Measurements from ENCODE around the gene KRT85.
"Not testable (repeated sequence)": the region's sequence is repeated elsewhere in the genome, so short reads cannot be mapped to it uniquely, and the experiment has no call there.

The KRT85 gene

DNA sequence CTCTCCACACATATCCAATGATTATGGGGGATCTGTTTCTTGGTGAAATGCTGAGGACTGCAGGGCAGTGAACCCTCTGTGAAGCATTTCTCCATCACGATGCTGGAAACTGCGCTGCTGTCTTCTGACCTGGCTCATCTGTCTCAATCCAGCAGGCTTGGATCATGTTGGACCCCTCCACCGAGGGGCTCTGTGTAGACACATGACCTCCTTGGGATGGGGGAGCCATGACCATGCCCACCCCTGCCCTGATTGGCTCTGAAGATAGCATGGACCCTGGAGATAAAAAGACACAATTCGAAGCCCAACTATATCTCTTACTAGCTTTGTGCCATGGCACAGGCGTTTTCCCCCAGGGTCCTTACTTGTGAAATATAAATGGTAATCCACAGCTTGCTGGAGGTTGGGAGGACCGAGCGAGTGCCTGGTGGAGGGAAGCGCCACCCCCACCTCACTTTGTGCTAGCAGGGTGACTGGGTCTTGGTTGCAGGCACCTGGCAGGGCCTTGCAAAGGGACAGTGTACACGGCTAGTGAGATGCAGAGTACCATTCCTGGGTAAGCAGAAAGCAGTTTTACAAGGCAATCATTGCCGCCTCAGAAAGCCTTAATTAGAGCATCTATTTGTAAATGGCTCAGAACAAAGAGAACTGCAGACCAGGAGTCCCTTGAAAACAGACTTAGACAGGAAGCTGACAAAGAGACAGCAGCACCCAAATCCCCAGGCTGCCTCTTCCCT lies 43.7 kb downstream of the KRT85 start:
- no peak for DNase-seq (ENCODE audit: low read depth)

DNA sequence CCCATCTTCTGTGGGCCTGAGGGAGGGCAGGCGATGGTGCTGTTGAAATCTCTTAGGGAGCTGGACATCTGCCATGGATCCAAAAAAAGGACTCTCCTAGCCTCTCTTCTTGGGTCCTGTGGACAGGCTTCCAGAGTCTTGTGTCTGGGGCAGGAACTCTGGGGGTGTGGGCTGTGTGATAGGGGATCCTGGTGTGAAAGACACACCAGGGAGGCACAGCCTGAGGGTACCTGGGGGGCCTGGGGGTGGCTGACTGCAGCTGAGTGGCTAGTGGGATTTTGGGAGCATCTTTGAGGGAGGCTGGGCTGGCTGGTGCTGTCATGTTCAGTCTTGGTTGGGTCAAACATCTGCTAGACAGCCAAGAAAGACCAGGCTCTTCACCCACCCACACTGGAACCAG lies 44.3 kb downstream of the KRT85 start:
- DNase-seq (ENCODE audit: low read depth), result no peak

DNA sequence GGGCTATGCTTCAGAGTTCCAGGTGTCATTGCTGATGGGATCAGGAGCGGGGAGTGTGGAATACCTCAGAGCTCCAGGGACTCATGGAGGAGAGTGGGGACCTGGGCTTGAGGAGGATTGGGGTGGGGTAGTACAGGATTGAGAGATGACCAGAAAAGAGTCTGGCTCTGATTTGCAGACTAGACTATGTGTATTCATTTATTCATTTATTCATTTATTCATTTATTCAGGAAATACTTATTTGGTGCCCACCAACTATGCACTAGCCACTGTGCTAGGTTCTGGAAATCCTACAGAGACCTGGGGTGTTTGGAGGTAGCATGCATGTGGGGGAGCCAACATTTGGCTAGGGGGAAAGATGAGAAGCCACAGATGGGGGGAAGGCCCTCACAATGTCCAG lies 45.2 kb downstream of the KRT85 start:
- no peak for DNase-seq (ENCODE audit: low read depth)

DNA sequence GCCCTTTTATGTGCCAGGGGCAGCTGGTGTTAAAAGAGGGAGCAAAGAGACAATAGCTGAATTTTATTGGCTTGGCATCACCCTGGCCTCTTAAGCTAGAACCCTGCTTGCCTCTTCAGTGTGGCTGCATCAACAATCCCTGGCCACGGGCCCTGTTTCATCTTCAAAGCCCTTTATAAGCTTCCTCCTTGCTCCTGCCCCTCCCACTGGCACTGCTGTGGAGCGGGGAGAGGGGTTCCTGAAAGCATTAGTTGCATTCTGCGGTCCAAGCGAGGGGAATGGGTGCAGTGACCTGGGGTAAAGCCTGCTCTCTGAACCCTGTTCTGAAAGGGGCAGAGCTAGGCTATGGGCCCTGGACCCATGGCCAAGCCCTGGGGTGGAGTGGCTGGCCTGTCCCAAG lies 45.9 kb downstream of the KRT85 start:
- no peak for DNase-seq (ENCODE audit: low read depth)

DNA sequence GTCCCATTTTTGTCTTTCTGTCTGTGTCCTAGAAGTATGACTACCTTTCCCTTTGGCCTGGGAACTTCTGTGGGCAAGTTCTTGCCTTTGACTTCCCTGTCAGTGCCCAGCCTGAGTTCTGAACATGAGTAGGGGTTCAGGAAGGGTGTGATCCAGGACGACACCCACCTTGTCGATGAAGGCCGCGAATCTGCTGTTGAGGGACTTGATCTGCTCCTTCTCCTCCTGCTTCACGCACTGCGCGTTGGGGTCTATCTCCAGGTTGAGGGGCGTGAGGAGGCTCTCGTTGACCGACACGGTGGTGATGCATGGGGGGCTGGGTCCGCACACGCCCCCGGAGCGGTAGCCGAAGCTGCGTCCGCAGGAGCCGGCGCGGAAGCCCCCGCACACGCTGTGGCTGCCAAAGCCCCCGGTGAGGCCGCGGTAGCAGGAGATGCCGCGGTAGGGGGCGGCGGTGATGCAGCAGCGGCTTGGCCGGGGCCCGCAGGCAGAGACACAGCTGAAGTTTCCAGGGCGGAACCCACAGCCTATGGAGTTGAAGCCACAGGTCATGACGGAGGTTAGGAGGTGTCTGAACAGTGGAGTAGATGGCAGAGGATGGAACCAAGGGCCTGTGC lies 46.4 kb downstream of the KRT85 start, which contains the start of gene KRT83:
KRT83 (minus strand) TSS at position 615 of the 617 bp plus-strand sequence; CDS start at position 552, 63 bp downstream.
- DNase-seq (ENCODE audit: low read depth), result no peak

DNA sequence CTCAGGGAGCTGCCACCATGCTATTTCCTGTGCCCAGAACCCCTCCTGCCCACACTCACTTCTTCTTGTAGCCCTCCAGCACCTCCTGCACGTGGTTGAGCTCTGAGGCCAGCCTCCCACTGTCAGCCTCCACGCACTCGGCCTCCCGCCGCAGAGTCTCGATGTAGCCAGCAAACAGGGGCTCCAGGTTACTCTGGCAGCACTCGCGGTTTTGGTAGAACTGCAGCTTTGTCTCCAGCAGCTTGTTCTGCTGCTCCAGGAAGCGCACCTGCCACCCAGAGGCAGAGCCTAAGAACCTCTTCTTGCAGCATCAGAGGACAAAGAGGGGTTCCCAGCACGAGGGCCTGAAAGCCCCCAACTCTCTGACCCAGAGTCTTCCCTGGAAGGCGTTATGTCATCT lies 48.2 kb downstream of the KRT85 start:
- no peak for DNase-seq (ENCODE audit: low read depth)

DNA sequence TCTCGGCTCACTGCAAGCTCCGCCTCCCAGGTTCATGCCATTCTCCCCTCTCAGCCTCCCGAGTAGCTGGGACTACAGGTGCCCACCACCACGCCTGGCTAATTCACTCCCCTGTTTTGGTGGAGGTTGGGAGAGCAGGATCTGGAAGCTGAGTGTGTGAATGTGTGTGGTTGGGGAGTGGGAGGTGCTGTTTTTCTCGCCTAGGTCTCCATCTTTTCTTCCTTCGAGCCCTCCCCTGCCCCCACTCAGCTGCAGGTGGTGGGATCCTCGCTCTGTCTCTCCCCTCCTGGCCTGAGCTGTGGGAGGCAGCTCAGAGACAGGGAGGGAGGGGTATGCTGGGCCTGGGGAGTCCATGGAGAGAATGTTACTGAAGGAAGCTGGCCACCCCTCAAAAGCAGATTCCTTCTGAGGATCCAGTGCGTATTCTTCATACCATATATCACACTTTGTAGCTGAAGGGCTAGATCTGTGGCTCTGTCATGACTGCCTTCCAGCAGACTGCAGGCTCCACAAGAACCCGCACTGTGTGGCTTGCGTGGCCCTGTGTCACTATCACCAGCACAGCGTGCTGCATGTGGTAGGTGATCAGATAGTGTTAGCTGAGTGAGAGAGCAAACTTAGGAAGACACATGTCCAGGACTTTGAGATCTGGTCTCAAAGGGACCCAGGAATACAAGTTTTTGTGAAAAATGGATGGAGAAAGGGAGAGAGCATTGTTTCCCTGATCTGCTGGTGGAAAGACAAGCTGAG lies 48.9 kb downstream of the KRT85 start:
- DNase-seq (ENCODE audit: low read depth), result no peak

DNA sequence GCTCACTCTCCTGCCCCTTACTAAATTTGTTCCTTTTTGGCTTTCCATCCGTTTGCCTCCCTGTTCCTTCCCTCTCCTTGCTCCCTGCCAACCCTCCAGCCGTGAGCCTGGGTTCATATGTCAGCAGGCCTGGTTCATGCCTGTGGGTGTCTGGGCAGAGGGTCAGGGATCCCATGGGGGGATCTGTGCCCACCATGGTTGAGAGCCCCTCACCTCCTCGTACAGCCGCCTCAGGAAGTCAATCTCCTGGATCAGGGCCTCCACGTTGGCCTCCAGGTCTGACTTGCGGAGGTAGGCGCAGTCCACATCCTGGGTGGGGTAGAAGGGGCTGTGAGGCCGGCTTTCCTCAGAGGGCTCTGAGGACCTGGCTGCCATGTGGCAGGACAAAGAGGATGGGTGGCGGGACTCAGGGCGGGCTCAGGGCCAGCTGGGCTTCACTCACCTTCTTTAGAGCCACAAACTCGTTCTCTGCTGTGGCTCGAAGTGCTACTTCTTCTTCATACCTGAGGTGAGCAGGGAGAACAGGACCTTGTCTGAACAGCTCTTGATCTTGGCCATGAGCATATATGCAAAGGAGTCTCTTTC lies 49.7 kb downstream of the KRT85 start:
- DNase-seq (ENCODE audit: low read depth), result no peak

DNA sequence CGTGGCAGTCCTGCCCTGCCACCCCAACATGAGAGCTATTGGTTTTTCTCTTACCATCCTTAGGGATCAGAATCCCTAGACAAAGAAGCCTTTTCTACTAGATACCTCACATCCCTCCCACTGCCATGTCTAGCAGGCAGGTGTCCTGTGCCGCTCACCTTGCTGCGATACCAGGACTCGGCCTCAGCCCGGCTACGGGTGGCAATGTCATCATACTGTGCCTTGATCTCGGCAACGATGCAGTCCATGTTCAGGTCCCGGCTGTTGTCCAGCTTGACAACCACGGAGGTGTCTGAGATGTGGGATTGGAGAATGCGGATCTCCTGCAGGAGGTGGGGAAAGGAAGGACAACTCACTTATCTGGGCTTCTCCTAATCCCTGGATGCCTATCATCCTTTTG lies 50.6 kb downstream of the KRT85 start:
- DNase-seq (ENCODE audit: low read depth), result no peak

DNA sequence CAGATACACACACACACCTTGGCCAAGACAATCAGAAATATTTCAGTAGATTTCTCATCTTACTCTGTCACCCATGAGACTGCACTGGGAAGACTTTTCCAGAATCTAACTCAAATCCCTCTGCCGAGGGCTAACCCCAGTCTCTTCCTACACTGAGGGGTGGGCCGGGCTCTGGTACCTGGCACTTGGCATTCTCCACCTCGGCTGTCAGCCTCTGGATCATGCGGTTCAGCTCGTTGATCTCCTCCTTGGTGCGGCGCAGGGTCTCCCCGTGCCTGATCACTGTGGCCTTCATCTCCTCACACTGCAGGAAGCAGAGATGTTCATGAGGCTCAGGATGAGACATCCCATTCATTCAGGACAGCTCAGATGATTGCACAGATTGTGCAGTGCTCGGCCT lies 51.0 kb downstream of the KRT85 start:
- no peak for DNase-seq (ENCODE audit: low read depth)

DNA sequence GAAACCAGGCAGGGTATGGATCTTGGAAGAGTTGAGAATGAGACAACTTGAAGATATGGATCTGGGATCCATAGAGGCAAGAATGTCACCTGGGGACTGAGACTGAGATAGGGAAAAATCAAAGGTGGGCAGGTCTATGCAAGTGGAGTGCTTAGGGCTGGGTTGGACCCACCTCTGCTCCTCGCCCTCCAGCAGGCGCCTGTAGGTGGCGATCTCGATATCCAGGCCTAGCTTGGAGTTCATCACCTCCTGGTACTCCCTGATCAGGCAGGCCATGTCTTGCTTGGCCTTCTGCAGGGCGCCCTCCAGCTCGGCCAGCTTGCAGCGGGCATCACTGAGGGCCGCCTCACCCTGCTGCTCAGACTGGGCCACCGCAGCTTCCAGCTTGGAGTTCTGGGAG lies 51.6 kb downstream of the KRT85 start:
- not testable (repeated sequence) for DNase-seq (ENCODE audit: low read depth)

DNA sequence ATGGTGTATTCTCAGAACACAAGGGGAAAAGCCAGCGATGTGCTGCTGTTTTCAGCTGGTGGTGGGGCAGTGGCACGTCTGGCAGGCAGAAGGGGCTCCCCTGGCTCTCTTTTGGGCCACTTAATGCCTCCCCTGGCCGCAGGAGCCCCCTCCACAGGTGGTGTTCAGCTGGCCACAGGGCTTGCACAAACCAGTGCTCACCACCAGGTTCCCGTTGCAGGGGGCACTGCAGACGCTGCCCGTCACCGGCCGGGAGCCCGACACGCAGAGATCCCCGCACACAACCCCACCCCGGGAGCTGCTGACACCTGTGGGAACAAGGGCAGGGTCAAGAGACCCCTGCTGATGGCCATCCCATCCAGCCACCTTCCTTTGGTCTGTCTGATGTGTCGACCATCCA lies 52.8 kb downstream of the KRT85 start:
- DNase-seq (ENCODE audit: low read depth), result no peak

DNA sequence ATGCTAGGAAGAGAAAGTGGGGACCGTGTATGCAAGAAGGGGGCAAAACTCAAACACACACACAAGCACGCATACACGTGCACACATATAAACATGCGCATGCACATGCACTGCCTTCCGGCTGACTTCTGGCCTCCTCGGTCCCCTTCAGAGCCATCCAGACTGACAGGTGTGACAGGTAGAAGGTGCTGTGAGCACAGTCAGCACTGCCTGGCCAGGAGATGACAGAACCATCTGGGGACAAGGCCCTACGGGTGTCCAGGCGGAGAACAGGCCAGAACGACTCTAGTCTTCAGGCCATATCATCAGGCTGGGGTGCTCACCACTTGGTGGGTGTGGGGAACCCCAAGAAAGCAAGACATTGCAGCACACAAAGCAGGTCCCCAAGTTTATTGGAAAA lies 53.4 kb downstream of the KRT85 start:
- DNase-seq (ENCODE audit: low read depth), result no peak

DNA sequence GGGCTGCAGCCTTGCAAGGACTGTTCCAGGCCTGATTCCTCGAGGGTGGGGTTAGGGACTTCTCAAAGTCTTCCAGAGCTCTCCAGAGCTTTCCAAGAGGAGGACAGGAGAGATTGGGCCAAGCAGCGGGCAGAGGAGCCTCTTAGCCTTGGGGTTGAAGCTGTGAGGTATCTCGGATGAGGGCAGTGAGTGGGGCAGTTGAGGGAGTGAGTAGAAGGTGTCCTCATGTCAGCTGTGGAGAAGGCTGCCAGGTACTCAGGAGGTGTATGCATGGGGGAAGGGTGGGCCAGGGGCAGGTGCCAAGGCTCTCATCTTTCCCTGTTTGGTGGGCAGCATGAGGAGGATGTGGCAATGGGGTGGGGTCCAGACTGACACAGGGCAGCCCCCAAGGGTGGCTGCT lies 53.8 kb downstream of the KRT85 start:
- DNase-seq (ENCODE audit: low read depth), result no peak

DNA sequence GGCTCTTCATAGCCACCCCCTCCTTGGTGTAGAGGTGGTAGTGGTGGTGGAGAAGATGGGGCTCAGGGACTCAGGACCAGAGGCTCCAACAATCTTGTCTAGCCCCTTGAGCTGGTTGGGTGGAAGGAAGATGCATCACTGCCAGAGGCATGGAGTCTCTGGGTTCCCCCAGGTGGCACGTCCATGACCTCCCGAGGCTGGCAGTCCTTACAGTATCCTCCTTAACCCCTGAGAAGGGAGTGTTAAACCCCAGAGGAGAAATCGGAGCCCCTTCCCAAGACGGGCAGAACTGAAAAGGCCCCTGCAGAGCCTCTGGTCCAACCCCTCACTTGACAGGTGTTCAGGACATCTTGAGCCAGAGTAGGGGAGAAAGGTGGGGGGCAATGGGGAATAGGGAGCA lies 55.2 kb downstream of the KRT85 start:
- DNase-seq (ENCODE audit: low read depth), result no peak

DNA sequence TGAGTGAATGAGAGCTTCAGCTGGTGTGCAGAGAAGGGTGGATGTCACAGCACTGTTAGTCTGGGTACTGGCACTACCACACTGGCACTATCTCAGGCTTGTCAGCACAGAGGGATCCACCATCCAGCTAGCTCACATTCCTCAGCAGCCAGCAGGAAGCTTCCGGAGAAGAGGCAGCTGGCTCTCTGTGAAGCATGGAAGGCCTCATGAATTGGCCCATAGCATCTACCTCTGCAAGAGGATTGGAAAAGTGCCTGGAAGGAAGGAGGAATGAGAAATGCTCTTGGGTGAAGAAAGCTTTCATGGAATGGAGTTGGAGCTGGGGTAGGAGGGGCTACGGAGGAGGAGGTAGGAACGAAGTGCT lies 56.0 kb downstream of the KRT85 start:
- DNase-seq (ENCODE audit: low read depth), result no peak

DNA sequence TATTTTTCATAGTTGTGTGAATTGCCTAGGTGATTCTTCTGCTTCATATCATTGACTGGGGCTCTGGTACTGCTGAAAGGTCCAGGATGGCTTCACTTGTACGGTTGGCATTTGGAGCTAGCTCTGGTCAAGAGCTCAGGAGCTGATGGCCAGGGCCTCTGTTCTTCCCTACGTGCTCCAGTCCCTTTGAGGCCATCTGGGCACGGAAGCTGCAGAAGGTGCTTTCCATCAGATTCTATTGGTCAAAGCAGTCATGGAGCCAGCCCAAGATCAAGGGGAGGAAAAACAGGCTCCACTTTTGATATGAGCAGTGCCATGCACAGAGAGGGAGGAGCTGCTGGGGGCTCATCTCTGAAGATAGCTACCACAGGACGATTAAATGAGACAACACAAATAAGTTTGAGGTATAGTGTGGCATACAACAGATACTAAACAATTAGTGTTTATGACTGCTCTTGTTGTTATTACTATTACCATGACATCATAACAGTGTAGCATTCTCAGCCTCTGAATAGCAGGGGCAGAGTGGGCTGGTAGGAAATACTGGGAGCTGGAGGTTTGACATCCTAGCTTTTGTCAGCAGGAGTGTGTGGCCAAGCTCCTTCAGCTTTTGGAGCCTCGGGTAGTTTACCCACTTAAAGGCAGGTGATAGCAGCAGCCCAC lies 56.5 kb downstream of the KRT85 start:
- no peak for DNase-seq (ENCODE audit: low read depth)
